Esophagus muscularis mucosa (tissue), 3 donors: Measurements from ENCODE around the gene ARMC9.

Source experiments
- POLR2AphosphoS5 ChIP-seq, 2 donors: sonication (generic); formaldehyde crosslinking; IDR thresholded peaks; one replicate each; pipeline ENCODE4 v1.6.1; 2017; ENCODE audit warnings: antibody characterized with exemption in 2 of 2
- TF ChIP-seq, protein P1 (sequence below), 3 experiments: fragments of 200-600 bp in 2 of 3; fragments of 450-650 bp in 1 of 3; sonication (generic) in 2 of 3; IDR thresholded peaks; one replicate each; pipeline ENCODE4 v1.5.1; 2017 to 2019; ENCODE audit warnings: antibody characterized with exemption in 3 of 3, mild to moderate bottlenecking in 2 of 3, moderate library complexity in 1 of 3

DNA sequence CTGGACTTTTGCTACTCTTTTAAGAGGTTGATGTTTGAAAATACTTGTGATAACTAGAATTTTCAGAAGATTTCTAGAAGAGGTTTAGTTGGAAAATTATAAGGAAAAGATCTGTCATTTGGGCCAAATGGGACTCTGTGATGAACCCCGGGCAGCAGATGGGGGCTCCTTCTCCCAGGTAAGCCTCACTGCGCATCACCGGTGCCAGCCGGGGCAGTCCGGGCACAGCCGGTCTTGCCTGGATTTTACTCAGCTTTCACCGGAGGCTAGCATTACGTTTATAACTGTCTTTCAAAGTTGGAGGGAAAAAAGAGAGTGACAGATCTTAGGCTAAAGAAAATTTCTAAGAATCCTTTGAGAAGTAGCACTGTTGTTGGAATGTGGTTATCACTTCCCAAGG is 99.7 kb downstream of the ARMC9 start:
- TF ChIP-seq, protein P1, sequence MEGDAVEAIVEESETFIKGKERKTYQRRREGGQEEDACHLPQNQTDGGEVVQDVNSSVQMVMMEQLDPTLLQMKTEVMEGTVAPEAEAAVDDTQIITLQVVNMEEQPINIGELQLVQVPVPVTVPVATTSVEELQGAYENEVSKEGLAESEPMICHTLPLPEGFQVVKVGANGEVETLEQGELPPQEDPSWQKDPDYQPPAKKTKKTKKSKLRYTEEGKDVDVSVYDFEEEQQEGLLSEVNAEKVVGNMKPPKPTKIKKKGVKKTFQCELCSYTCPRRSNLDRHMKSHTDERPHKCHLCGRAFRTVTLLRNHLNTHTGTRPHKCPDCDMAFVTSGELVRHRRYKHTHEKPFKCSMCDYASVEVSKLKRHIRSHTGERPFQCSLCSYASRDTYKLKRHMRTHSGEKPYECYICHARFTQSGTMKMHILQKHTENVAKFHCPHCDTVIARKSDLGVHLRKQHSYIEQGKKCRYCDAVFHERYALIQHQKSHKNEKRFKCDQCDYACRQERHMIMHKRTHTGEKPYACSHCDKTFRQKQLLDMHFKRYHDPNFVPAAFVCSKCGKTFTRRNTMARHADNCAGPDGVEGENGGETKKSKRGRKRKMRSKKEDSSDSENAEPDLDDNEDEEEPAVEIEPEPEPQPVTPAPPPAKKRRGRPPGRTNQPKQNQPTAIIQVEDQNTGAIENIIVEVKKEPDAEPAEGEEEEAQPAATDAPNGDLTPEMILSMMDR (IDR thresholded peaks at IDR 0.05) = no peak
- TF ChIP-seq POLR2AphosphoS5 (IDR thresholded peaks at IDR 0.05) = no peak
